IPS-18c (cell line): Measurements from ENCODE around the gene ATP2A2.
A peak's percentile ranks its signal among the peaks of the same experiment; 100 is the strongest.
"Not testable (repeated sequence)": the region's sequence is repeated elsewhere in the genome, so short reads cannot be mapped to it uniquely, and the experiment has no call there.

Experiments
- H3K4me3 ChIP-seq: 2 replicates; pipeline ENCODE4 v1.7.0; 2013; ENCODE audit warnings: low read depth, mild to moderate bottlenecking, low read length, moderate library complexity; ENCODE audit not compliant: insufficient read depth
- H3K9me3 ChIP-seq: one replicate; pipeline ENCODE4 v1.6.1; 2013; ENCODE audit warnings: mild to moderate bottlenecking, low read length, moderate library complexity; ENCODE audit not compliant: control insufficient read depth, insufficient read depth

Gene ATP2A2

DNA sequence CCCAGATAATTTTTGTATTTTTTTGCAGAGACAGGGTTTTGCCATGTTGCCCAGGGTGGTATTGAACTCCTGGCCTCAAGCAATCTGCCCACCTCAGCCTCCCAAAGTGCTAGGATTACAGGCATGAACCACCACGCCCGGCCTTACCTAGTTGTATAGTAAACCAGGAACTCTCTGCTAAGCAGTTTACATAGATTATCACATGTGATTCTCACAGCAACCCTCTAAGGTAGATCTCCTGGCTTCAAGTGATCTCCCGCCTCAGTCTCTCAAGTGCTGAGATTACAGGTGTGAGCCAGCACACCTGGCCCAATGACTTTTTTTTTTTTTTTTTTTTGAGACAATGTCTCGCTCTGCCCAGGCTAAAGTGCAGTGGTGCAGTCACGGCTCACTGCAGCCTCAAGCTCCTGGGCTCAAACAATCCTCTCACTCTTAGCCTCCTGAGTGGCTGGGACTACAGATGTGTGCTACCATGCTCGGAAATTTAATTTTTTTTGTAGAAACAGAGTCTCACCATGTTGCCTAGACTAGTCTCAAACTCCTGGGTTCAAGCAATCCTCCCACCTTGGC lies 26.0 kb upstream of the ATP2A2 start:
- no peak overlapping the region for H3K4me3 ChIP-seq
- no peaks in the 10 kb centered on the region for H3K9me3 ChIP-seq

DNA sequence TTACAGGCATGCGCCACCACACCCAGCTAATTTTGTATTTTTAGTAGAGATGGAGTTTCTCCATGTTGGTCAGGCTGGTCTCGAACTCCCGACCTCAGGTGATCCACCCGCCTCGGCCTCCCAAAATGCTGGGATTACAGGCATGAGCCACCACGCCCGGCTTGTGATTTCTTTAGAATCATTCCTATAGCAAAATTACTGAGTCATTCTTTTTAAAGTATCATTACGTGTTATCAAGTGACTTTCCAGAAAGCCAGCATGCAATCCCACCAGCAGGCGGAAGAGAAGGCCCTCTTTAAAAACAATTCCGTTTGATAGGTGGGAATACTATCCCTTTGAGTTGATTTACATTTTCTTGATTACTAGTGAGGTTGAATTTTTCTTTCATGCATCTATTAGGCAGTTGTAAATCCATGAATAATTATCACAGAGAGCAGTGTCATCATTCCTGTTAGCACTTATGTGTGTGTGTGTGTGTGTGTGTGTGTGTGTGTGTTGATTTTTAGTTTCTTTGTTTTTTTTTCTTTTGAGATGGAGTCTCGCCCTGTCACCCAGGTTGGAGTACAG lies 25.1 kb upstream of the ATP2A2 start:
- not testable (repeated sequence) for H3K9me3 ChIP-seq, H3K4me3 ChIP-seq

DNA sequence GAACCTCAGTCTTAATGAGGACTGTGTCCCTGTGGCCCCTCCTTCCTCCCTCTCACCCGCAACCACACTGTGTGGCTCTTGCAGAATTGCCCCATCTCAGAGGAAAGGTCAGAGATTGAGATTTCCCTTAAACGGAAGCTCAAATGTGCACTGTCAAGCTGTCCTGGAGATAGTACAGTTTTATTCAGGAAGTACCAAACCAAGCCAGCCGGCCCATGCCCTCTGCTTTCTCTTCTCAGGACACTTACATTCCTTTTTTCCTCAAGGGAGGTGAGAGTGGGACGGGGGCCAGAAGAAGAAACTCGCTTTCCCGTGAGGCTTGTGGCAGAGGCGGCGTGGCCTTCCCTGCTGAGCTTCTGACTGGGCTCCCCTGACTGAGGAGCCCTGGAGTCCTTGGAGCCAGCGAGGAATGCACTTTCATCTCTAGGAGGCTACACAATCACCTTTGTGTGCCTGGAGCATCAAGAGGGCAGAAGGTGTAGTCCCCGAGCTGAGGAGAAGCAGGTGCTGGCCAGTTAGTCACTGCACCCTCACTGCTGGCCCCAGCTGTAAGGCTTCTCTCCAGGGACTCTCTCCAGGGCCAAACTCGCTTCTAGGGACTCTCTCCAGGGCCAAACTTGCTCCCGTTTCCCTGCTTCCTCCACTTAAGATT lies 24.1 kb upstream of the ATP2A2 start:
- H3K4me3 ChIP-seq: no peak overlapping the region
- no peaks in the 10 kb centered on the region for H3K9me3 ChIP-seq

DNA sequence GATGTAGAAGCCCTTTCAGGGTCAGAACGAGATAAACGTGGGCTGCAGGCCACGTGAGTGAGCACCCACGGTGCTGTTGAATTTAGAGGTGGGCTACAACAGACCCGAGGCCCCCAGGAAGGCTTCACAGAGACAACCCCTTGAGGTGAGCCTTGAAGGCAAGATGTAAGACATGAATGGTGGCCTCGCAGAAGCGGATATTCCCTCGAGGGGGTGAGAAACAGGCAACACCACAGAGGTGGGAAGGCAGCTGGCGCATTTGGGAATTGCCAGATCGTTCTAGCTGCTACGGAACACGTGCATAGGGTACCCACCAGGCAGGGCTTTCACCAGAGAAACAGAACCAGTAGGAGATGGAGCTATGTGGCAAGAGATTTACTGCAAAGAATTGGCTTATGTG lies 22.6 kb upstream of the ATP2A2 start:
- Histone ChIP-seq H3K4me3 (no peak overlapping the region), H3K9me3 (no peaks in the 10 kb centered on the region)

DNA sequence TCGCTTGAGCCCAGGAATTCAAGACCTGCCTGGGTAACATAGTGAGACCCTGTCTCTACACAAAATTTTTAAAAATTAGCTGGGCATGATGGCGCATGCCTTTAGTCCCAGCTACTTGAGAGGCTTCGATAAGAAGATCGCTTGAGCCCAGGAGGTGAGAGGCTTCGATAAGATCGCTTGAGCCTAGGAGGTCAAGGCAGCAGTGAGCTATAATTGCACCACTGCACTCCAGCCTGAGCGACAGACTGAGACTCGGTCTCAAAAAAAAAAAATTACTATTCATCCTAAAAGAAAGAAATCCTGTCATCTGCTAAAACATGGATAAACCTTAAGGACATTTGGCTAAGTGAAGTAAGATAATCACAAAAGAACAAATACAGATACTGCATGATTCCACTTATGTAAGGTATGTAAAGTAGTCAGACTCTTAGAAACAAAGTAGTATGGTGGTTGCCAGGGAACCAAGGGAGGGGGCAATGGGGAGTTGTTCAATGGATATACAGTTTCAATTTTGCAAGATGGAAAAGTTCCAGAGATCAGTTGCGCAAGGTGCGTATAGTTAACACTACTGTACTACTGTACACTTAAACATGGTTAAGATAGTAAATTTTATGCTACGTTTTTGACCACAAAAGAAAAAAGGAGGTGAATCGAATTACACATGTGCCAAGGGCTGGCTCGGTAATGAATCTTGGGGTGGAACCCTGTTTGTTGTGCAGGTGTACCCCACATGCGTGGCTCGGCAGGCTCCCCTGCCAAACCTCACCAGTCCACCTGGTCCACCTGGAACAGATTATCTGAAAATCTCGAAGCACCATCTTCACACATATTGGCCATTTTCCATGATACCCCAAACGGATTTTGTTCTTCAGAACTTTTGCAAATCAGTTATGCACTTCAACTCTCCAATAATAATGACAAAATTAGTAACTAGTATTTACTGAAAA lies 18.3 kb upstream of the ATP2A2 start:
- no peaks in the 10 kb centered on the region for H3K9me3 ChIP-seq
- H3K4me3 ChIP-seq: no peak overlapping the region

DNA sequence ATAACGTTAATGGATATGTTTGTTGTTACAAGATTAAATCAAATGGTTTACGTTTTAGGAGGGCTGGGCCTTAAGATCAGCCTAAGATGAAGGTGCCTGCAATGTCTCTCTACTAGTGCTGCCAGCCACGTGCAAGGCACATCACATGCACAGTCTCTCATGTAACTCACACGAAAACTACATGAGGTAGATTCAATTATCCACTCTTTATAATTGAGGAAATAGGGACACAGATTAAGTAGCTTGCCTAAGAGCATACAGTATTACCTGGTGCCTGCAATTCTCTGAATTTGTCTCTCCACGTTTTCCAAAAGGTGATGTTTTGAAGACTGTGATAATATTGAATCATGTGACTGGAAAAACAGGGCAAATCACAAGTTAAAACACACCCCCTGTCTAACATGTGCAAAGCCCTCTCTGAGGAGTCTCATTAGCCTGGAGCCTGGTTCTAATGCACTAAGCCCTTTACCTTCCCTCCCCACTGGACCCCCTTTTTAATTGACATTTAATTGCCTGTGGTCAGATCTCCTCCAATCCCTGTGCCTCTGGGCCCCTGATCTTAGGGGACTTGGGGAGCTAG lies 14.6 kb upstream of the ATP2A2 start:
- Histone ChIP-seq H3K9me3 (no peaks in the 10 kb centered on the region), H3K4me3 (no peak overlapping the region)

DNA sequence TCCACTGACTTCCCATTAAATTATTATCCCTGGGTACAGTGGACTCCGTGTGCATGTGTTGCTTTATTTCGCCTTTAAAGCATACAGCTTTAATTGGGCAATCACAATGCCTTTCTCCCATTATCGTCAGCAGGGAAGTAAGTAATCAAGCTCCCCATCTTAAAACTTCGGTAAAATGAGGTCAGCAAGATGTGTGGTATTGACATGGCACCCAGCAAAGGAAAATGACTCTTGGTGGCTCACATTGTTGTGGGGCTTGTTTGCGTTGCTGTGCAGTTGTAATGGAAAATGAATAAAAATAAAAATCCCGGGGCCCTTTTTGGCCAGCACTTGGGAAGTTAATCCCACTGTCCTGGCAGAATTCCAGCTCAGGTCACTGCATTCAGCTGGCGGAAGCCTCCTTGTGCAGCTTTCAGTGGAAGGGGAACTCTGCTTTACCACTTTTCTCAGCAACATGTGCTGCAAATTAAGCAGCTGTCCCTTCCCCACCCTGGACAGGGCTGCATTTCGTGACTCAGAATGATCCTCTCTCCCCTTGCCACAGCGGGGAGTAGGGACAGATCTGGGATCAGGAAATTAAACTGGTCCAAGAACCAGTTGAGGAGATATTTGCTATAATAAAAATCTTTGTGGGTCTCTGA lies 13.9 kb upstream of the ATP2A2 start:
- H3K4me3 ChIP-seq: no peak overlapping the region

DNA sequence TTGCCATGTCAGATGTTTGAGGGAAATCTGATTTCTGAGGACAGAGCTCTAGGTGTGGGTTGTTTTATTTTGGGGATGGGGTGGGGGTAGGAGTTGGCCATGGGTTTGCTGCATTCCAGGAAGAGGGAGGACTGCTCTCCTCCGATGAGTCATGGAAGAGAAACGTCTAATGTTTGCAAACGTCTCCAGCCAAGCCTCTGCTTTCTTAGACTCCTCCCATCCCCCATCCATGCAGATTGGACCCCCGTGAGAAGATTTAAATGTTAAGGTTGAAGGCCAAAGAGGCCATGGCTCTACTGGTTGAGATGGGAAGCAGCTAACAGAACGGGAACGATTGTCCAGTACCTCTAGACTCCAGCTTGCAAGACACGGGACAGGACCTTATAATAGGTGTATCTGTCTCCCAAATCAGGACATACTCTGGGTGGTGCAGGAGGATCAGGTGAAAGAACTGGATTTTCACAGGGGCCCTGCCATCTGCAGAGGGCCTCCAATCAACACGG lies 11.4 kb upstream of the ATP2A2 start:
- no peaks in the 10 kb centered on the region for H3K9me3 ChIP-seq
- H3K4me3 ChIP-seq: no peak overlapping the region

More for the DNA sequence above, 13.9 kb upstream of the ATP2A2 start:
- H3K9me3 ChIP-seq: no peaks in the 10 kb centered on the region

DNA sequence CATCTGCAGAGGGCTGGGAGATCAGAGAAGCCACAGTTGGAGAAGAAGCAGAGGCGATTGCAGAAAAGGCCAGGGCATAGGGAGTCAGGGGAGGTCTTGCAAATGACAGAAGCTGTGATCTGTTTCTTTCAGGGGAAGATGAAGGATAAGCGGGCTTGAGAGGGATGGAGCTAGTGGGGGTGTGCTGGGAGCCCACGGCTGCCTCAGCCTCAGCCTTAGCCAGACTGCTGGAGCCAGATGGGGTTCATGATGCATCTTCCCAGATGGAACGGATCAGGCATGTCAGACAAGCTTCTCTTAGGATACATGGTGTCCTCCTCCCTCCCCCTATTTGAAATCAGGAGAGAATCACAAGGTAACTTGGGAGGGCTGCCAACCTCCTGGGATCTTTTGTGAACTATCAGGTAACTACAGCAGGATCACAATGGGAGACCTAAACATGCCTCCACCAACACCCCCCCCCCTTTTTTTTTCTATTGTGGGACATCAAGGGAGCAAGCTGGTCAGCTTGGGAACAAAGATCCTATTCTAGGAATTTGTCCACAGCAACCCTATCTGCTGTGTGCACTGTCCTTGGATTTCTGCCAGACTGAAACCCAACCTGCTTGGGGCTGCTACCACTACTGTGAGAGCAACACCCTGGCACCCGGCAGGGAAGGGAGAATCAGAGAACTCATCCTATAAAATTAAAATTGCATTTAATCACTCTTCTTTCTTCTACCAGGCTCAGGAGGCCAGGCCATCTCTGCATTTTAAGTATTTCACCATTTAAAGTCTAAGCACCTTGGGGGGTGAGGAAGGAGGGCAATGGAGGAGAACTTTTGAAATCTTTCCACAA lies 10.7 kb upstream of the ATP2A2 start:
- Histone ChIP-seq H3K4me3 (no peak overlapping the region), H3K9me3 (no peaks in the 10 kb centered on the region)

DNA sequence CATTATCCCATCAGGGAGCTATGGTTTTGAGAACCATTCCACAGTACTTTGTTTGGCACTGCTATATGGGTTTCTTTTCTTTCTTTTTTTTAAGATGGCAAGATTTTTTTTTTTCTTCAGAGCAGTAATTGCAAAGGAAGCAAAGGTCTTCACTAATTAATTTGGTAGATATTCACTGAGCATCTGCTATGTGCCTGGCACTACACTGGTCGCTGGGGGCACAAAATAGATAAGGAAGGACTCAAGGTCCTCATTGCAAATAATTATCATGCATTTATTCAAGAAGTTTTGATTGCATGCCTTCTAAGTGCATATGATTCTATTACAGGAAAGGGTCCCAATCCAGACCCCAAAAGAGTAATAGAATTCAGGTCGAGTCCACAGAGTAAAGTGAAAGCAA lies 10.0 kb upstream of the ATP2A2 start:
- Histone ChIP-seq H3K4me3 (no peak overlapping the region), H3K9me3 (no peaks in the 10 kb centered on the region)

DNA sequence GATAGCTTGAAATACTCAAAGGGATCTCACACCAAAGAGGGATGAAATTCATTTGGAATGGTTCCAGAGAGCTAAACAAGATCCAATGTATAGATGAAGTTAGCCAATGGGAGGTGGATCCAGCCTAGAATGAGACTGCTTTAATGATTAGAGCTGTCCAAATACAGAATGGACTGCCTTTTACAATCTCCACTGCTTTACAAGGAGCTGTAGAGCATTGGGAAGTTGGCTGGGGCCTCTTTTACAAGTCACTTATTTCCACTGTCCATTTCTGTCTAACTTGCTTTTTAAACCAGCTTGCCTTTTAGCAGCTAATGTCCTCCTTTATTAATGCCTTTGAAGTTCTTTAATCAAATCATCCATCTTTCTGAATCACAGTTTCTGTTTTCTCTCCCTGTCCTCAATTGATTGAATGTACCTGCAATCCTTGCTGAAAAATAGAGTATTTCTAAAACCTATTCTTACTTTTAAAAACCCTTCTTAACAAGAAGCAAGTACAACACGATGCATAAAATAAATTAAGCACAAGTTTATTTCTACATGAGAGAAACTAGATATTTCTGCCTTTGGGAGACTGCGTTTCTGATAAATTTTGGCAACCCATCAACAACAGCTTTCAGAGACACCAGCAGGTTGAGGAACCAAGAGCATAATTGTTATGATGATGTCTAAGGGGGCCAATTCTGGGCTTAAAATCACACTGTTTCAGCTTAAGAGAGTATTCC lies 3.4 kb upstream of the ATP2A2 start:
- H3K9me3 ChIP-seq: no peaks in the 10 kb centered on the region
- no peak overlapping the region for H3K4me3 ChIP-seq

DNA sequence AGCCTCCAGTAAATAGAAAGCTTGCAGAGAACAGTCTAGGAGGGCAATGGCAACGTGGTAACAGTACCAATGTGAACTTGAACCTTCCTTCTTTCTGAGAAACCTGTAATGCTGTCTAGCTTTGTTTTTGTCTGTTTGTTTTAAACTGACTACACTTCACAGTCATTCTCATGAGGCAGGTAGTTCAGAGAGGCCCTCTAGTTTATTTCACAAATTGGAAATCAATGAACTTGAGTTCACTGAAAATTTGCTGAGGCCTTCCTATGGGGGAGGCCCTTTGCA lies 2.9 kb upstream of the ATP2A2 start:
- no peaks in the 10 kb centered on the region for H3K9me3 ChIP-seq
- no peak overlapping the region for H3K4me3 ChIP-seq

DNA sequence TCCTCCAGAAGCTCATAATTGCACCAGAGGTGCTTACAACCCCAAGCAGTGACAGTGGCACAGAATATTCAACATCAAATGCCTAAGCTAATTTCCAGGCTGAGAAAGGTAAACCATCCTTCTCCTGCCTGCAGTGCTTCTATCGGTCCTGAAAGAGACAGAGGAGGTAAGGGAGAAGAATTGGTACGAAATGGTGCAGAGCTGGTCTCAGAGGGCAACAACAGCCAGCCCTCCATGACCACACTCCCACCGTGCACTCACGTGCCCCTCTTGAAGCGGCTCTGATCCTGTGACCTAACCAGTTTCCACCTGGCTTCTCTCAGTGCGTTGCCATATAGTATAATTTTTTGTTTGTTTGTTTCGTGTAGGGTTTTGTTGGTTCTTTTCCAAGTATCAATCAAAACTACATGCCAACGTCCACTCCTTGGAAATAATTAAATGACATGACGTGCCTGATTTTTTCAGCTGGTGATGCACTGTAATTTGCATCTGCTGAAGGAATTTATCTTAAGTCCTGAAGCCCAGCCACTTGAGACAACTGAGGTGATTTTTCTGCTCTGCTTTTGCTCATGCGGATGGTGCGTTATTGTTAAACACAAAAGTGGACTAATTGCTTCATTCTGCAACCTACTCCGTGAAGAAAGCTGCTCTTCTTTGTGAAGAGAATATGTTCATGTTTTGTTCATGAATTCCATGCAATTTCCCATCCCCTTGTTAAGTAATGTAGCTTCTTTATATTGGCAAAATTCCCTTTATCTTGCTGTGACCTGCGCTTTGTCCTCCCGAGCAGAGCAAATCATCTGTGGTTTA lies 1.3 kb upstream of the ATP2A2 start:
- Histone ChIP-seq H3K9me3 (no peaks in the 10 kb centered on the region), H3K4me3 (peak overlapping the region; percentile 88)

DNA sequence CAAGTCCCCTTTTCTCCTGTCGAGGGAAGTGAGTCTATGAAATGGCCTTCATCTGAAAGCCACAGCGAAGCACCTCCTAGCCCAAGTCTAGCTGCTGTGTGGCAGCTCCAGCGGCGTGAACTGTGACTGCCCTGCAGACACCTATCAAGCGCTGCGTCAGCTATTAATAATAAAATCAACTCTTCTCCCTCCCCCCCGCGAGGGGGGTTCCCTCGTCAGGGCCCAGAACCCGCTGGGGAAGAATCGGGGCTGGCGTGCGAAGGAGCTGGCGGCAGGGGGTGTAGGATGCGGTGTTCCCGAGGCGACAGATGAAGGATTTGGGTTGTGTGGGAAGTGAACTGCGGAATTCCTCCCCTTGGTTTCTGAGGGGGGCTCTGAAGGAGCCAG lies 662 bp upstream of the ATP2A2 start:
- no peaks in the 10 kb centered on the region for H3K9me3 ChIP-seq

More for the DNA sequence above, 662 bp upstream of the ATP2A2 start:
- peak overlapping the region; percentile 88 for H3K4me3 ChIP-seq
